COR-L47 (cell line): Measurements from ENCODE around the gene SKI.
A peak's percentile ranks its signal among the peaks of the same experiment; 100 is the strongest.

Experiments used
- DNase-seq: peaks from one replicate; lab custom pipeline; 2025; lab: John Stamatoyannopoulos, UW

Gene SKI

DNA sequence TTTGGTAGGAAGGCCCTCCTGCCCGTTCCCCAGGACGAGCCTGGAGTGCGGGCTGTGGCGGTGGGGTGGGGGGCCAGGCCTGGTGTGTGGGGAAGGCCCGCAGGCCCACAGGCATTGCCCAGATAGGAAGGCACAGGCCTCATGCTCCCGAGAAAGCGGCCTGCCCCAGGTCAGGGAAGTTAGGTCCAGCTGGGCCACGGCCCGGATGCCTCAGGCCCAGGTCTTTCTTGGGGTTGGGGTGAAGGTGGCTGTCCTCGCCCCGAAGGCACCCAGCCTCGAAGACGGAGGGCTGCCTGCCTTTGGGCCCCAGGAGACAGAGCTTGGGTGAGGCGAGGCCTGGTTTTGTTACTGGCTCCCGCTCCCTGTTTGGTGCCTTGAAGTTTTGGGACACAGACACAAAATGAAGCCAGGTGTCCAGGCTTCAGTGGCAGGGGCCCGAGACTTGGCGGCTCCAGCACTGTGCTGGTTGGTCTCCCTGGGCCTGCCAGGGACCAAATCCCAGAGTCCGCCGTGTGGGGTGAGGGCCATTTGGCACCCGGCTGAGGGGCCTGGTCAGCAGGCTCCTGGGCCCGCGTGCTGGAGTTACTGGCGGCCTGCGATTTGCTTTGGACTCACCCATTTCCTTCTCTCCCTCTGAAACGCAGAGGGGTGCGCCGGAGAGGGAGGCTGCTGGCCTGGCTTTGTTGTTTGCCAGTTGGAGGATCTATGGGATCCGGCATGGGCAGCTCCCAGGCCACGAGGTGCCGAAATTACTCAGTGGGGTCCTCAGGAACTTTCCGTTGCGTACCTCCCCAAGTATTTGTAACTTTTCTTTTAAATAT is 2.0 kb downstream of the SKI start:
- no peak for DNase-seq

DNA sequence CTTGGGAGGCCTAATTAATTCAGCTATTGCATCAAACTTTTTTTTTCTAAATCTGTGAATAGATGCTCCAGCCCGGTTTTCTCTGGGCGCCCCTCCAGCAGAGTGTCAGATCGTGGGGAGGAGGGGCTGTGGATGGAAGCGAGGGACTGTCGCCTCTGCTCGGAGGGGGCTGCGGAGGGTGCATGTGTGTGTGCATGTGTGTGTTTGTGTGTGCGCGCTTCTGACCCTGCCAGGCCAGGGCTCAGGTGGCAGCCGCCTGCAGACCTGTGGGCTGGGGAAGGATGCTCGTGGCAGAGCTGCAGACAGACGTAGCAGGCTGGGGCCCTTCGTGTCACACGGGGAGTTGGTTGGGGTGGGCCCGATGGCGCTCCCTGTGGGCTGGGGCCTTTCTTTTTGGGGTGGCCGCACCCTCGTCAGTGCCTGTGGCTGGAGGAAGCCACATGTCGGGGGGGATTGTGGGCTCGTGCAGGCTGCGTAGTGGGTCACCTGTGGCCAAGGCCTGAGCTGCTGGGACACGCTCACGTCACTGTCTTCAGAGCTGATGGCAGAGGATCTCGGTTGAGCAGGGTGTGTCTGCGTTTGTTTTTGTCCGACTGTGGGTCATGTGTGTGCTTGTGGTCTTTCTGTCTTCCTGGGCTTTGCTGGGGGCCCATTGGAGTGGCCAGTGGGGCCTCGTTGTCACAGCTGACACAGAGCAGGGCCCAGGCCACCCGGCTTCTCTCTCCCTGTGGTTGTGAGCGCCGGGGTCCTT is 2.8 kb downstream of the SKI start:
- DNase-seq, result no peak

DNA sequence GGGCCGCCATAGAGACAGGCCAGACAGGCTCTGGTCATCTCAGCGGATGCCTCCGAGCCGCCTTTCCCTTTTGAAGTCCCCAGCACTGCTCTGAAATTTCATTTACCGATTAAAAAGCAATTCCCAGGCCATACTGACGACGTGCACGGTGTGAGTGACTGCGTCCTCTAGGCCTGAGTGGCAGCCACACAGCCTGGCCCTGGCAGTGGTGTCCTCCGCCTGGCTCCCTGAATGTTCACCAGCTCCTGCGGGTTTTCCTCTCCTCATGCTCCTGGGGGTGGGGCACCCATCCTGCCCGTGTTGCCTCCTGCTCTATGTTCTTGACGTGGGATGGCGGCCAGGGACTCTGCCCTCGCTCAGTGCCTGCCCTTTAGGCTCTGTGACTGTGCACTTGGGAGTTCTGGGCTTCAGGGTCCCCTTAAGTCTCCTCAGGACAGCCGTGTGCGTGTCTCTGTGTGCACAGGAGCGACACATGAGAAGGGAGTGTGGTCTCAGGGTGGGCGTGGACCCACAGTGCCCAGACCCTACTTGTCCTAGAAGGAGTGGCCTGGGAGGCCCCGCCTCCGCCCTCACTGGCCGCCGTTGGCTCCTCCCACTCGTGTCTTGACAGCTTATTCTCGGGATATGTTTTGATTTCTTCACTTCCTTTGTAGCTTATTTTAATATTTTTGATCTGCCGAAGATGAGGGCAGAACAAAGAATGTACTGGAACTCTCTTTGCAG is 3.6 kb downstream of the SKI start:
- no peak for DNase-seq

DNA sequence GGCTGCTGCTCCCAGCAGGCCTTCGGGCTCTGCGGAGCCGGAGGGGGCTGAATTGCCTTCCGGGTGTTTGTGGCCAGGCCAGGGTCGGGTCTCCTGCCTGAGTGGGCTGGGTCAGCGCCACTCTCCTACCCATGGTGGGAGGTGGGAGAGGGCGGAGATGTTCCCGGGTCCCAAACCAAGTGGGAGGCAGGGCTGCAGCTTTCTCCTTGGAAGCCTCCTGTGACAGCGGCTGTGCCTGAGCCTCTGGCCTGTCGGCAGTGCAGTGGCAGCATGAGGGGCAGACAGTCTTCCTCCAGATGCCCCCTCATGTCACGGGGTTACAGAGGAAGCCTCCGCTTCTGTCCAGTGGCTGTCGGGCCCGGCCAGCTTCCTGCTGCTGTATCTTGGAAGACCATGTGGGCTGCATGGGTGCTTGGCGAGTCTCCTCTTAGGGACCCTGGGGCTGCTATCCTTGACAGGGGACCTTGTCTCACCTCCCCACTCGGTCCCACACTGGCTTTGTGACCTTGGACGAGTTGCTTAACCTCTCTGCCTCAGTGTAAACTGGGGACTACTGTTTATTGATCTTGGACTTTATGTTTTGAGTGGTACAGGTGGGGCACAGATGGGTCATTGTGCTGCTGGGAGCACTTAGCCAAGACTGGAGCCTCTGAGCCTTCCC is 4.3 kb downstream of the SKI start:
- no peak for DNase-seq

DNA sequence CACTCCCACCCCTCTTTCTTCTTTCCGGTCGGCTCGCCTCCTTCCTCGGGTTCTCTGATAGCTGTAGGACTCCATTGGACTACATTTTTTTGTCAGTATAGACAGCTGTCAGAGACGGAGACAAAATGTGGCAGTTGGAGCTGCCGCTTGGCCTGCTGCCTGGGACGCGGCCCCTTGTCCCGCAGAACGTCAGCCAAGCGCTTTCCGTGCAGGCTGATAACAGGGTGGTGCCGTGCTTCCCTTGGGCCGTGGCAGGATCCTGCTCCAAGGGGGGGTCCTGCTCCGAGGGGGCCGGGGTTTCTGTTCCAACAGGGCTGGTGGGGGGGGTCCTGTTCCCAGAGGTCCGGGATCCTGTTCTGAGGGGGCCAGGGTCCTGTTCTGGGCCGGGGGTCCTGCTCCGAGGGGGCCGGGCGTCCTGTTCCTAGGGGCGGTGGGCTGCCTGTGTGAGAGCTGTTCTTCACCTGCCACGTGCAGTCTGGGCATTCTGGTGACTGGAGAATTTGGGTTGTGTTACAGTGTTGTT is 4.9 kb downstream of the SKI start:
- DNase-seq, result no peak

DNA sequence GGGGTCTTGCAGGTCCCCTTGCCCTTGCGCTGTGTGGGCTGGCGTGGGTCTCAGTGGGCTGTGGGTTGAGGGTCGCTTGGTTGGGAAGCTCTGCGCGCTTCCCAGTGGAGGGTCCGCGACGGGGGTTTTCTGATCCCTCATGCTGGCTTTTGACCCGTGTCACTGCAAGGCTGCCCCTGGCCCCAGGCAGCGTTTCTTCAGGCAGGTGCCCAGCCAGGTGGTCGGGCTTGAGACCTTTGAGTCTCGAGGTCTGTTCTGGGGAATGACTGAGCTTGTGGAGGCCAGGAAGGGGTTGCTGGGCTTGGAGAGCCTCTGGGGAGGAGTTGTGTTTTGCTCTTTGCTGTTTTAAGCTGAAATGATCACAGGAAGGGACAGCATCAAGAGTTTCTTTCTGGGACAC is 5.3 kb downstream of the SKI start:
- no peak for DNase-seq

DNA sequence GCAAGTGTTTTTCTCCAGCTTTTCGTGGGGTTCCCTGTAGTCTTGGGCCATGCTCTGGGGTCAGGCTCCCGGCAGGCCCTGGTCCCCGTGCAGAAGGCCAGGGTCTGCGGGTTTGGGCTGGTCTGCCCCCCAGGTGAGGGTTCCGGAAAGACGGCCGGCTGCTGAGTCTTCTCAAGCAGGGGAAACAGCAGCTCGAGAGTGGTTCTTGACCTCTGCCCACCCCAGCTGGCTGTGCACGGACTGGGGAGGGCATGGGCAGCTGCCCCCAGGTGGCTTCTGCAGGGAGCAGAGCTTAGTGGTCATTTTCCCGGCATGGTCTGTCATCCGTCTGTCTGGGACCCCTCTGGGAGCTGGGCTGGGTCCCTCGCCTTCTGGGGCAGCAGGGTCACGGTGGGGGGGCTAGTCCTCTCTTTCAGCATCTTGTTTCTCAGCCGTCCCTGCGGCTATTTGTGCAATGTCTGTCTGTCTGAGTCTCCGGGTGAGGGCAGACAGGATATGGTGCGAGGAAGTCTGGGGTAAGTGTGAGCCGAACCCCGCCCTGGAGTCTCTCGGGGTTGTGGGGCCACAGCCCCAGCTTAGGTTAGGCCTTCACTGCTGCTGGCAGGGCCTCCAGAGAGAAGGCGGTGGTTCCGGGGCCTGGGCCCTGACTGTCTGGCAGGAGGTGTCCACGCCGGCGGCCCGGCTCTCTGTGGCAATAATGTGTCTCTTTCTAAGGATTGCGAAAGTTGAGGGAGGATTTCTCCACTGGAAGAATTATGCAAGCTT is 6.1 kb downstream of the SKI start:
- no peak for DNase-seq

DNA sequence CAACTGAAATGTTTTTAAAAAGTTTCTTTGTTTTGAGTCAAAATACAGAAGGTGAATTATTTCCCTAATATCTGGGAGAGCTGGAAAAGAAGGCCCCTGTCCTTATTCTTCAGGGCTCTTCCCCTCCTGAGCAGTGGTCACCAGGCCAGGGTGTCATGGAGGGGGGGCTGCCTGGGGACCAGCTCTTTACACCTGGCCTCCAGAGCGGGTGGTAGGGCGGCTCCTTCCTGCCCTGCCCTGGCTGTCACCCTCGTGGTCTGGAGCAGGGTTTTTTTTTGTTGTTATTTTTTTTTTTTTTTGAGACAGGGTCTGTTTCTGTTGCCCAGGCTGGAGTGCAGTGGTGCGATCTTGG is 6.6 kb downstream of the SKI start:
- DNase-seq, result no peak

DNA sequence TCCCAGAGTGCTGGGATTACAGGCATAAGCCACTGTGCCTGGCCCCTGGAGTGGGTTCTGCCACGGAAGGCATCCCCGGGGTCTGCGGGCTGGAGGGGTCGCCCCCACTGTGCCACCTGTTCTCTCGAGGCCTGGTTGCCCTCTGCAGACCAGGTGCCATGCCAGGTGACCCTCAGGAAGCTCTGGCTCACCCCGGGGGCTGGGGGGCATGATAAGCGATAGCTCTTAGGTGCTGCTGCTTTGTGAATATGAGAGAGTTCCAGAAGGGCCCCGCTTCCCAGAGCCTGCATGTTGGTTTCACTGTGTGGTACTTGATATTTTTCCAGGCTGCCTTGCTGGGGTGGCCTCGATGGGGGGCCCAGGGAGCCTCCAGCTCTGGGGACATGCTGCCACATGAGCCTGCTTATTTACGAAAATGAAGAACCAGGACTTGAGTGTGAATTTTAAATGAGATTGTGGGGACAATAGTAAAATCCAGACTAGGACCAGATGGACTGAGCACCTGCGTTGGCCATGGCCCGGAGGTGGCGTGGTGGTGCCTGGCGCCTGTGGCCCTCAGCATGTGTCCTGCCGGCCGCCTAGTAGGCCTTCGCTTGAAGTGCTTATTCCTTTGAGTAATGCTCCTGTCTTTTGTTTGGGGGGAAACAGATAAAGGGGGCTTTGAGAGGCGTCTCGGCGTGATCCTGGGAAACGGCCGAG is 7.3 kb downstream of the SKI start:
- no peak for DNase-seq

DNA sequence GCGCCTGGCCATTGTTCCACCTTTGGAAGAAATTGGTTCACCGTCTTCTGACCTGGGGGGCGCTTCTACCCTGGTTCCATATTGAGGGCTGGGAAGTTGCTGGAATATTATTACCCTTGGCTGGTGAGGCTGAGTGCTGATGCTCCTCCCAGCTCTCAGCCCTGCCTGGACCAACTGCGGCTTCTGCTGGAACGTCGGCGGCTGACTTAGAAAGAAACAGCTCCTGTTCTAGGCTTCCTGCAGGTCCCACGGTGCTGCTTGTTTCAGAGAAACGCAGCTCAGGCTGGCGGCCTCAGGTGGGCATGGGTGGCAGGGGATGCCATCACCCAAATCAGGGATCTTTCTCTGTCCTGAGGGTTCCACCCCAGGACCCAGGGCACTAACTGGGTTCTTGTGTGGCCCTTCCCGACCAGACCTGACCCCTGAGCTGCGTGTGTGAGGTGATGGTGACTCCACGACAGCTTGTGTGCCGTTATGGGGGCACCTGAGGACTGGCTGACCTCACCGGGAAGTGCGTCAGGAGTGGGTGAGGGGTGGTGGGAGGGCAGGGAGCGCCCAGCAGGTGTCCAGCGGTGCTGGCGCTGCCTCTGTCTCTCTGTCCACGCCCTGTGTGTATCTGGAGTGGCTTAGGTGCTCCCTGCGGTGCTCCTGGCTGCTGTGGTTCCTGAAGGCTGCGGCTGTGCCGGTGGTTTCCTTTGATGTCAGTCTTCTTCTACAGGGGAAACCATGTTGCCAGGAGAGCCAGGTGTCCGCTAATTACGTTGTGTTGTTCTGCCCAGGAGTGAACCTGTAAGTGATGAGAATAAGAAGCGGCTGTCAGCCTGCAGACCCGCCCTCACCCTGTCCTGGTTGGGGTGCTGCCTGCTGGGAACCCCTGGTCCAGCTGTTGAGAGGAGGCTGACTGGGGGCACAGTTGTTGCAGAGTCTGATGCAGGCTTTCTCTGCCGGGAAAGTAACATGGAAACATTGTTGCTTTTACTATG is 8.9 kb downstream of the SKI start:
- DNase-seq, result peak; percentile 75

DNA sequence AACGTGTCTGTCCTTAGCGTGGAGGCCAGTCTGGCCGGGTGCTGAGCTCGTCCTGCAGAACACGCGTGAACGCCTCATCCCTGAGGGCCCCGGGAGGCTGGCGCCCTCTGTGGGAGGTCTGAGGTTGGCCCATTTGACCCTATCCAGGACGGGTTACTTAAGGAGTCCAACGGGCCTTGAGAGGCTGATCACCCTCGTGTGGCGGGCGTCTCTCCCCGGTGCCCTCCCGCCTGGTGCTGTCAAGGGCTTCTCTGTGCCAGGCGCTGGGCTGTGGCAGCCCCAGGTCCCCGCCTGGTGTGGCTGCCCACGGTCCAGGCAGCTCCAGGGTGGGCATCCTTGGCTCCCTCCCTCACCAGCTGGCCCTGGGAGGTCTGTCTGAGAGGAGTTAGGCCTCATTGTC is 9.7 kb downstream of the SKI start:
- no peak for DNase-seq

DNA sequence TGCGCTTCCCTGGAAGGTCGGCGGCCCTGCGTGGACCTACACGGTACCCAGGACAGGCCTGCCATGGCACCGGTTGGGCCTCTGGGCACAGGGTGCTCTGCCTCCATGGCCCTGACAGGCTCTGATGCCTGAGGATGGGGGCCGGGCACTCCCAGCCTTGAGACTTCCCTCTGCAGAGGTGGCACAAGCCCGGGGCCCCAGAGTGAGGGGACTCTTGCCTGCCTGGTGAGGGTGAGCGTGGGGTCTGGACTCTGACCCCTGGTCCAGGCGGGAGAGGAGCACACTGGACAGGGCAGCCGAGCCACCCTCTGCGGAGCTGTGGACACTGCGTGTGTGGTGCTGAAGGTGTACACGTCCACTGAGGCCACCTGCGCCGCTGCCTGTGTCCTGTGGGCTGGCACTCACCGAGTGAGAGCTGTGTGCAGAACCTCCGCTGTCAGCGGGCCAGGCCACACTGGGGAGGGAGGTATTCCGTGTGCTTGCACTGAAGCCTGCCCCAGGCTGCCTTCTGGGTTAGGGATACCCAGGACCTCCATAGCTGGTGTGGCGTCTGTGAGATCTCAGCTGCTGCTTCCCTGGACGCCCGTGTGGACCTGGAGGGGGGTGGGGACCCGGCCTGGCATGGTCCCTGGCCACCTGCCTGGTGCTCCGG is 10.4 kb downstream of the SKI start:
- no peak for DNase-seq

DNA sequence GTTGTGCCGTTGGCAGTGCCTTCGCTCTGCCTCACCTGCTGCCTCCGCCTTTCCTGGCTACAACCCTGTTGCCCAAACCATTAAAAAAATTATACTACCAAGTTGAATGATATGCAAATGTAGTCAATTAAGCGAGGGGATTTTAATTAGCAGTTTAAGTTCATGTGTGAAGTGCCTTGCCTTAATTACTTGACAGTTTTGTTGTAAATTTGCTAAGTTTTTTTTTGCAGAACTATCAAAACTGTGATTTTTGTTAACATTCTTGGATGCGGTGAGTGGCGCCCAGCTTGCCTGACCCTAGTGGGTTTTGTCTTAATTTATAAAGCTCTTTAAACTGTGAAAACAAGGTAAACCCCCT is 10.9 kb downstream of the SKI start:
- DNase-seq, result no peak

DNA sequence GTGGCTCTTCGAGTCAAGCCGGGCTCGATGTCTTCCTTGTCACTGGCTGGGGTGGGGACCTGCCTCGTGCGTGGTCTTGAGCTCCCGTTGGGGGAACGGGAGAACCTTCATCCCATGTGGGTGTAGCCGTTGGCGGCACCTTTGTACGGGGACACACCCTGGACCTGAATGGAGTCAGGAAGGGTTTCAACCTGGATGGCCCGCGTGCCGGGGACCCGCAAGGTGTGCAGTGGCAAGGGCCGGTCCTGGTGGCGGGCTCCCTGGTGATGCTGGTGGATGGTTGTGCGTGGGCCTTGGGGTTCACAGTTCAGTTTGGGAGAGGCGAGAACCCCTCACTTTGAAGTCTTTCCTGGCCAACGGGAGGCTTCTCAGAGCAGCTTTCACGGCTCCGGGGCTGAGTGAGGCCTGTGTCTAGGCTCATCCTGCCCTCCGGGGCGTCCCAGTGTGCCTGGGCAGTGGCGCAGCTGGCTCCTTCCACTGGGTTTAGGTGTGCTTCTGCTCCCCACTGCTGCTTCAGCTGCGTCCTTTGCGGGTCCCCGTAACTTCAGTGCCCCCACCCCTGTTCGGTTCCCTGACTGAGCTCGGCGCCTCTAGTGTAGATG is 11.4 kb downstream of the SKI start:
- no peak for DNase-seq

DNA sequence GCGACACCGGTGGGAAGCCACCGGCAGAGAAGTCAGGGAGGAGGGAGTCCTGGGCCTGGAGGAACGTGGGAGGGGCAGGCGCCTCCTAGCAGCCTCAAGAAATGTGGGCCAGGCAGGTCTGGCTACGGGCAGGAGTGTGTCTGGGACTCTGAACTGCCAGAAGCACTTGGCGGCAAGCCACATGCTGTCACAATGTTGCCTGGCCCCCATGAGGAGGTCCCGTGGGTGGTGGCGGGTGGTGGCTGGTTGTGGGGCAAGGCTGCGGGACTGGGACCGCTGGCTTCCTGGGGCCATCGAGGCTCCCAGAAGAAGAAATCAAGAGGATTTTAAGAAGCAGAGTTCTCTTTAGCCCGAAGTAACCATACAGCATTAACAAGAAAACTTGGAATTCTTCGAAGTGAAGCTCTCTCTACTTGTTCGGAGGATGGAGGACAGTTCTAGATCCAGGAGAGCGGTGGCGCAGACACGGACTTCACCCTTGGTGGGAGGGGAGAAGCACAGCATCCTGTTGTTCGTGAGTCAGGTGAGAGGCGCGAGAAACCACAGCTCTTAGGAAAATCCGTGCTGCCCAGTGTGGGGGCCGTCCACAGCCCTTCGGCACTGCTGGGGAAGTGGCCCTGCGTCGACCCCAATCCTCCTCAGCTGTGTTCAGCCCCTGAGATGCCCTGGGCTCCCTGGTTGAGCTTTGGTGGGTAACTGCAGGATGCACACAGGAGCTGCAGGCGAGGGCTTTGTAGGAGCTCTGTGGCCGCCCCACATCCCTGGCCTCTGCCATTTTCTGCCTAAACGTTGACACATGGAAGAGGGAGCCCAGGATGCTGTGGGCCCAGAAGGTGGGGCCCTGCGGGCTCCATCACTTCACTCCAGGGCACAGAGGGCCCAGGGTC is 12.4 kb downstream of the SKI start:
- no peak for DNase-seq

DNA sequence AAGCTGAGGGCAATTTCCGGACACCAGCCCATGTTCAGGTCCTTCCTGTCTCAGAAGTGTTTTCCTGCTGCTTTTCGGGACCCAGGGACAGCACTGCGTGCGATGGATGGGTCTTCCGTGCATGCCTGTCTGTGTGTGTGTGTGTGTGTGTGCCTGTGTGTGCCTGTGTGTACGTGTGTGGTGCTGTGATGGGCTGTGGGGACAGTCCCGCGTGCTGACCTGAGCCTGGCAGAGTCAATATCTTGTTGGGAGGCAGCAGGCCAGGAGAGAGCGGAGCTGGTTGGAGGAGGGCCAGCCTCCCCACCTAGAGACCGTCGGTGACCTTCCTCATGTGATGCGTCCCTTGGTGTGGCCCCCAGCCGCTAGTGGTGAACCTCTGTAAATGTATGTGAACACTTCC is 13.7 kb downstream of the SKI start:
- DNase-seq, result no peak

DNA sequence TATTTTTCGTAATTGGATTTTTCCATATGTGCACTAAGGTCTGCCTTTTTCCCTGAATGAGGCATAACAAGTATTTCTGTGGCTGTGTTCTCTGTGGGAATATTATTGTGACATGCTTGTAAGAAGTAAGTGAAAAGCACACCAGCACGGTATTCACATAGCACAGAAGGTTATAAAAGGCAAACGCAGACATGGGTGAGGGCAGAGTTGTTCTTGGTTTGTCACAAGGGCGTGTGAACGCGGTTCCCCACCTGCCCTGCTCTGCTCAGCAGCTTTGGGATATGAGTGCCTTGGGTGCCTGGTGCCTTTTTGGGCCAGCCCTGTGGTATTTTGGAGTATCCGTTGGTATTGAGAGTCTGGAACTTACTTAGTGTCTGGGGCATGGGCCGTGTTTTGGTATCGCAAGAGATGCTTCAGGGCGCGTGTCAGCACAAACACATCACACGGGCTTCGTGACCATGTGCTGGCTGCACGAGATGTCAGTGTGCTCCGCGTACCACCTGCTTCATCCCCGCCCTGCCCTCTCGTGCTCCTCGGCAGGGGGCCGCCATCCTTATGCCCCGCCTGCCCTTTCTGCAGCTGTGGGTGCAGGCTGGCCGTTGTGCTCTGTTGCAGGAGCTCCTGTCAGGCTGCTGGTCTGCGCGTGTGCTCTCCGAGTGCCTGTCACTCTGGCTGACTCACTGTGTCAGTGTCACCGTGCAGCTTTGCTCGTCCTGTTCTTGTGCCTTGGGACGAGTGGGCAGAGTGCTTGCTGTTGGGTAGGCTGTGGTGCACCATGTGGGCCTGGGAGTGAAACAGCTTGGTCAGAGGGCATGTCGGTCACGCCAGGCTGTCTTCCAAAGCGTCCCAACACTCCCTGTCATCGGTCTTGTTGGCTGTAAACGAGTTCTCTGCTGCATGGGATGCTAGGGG is 15.0 kb downstream of the SKI start:
- no peak for DNase-seq
